GM21529 (cell line): ENCODE results near the gene CBFB.
A peak's percentile ranks its signal among the peaks of the same experiment; 100 is the strongest.

Experiments
- ATAC-seq: cut with Tn5 transposase; IDR thresholded peaks from one replicate; pipeline ENCODE4 v1.9.1; 2021; ENCODE audit not compliant: unreplicated experiment

Gene CBFB

DNA sequence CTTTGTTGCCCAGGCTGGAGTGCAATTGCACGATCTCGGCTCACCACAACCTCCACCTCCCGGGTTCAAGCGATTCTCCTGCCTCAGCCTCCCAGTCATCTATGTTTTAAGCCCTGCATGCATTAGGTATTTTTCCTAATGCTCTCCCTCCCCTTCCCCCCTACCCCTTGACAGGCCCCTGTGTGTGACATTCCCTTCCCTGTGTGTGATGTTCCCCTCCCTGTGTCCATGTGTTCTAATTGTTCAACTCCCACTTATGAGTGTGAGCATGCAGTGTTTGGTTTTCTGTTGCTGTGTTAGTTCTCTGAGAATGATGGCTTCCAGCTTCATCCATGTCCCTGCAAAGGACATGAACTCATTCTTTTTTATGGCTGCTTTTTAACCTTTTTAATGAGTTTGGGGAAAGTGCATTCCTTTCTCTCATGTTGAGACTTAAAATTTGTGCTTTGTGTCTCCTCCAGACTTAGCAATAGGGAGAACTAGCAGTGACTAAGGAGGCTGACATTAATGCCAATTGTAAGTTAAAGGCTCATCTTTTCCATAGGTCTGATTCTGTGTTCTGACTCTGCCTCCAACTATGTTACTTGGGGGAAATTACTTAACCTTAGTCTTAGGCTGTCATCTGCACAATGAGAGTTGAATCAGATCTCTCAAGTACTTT lies 63.1 kb downstream of the CBFB start:
- no peak for ATAC-seq

DNA sequence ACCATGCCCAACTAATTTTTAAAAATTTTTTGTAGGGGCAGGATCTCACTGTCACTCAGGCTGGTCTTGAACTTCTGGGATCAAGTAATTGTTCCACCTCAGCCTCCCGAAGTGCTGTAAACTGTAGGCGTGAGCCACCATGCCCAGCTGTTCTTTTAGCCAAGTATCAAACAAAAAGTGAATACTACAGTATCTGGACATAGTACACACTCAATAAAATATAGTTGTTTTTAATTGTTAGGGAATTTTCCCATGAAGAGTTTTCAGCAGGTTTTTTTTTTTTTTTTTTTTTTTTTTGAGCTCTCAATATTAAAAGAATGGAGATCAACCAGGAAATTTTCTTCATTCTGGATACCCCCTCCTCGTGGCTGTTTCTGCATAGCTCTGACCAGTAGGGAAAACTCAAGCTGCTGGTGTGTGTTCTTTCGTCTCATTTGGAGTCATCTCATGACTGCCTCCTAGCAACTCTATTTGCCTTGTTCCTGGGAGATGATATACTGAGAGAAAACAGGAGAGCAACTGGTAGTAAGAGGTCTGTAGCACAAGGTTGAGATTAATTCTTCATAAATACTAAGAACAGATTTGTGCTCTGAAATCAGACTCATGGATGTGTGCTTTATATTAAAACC lies 64.3 kb downstream of the CBFB start:
- ATAC-seq: no peak

DNA sequence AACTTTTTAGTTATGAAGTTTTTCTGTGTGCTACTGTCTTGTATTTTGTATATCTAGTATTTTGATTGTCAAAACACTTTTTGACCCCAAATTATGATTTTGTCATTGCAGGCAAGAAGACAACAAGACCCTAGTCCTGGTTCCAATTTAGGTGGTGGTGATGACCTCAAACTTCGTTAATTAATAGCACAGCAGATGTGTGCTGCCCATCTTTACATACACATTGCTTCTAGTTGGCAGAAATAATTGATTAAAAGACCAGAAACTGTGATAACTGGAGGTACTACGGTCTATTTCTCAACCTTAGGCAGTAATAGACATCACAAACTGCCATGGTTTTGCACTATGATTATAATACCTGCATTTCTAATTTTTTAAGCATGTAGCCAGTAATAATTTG lies 69.7 kb downstream of the CBFB start:
- no peak for ATAC-seq

DNA sequence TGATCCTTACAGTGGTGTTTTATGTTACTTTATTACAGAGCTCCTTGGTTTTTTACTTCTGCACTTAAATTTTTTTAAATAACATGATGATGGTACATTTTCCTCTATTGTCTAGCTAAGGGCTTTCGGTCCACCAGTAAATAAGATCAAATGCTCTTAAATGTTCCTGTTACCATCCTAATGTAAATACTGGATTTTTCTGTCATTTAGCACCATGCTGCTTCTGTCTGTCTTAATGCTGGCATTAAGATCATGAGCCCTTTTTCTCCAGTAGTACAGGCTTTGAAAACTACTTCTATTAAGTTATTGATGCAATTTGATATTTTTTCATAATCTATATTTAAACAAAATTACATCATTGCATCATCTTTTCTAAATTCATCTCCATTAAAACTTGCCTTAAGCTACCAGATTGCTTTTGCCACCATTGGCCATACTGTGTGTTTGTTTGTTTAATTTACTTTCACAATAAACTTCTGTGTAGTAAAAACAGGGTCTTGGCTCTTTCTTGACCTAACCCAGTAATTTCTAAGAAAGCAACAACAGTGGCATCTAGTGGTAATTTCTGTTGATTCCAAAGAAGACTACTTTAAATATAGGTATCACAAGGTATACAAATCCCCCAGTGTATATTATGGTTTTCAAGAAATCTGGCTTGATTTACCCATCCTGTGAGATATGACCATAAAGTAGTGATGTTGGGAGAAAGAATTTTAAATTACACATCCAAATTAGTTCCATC lies 71.8 kb downstream of the CBFB start:
- no peak for ATAC-seq

DNA sequence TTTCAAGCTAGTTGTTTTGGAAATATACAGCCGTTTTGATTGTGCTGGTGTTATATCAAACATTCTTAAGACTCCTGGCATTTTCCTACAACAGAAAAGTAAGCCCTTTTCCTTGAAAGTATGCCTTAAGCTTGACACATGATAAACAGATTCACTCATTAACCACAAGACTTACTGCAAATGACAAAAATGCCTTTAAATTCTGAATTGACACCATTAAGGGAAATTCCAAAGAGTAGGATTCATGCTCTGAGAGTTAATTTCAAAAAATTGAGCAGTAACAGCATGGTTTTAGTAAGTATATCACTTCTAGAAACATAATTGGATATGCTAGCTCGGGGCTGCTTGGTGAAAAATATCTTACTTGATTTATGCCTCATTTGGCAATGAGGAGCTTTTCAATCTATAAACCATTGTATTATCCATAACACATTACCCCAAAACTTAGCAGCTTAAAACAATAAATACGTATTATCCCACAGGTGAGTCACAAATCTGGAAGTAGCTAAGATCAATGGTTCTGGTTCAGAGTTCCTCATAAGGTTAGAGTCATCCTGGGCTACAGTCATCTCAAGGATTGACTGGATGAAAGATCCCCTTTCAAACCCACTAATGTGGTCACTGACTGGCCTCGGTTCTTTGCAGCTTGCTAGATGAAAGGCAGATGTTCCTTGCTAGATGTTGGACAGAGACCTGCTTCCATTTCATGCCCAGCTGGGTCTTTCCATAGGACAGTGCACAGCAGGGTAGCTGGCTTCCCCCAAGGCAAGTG lies 72.5 kb downstream of the CBFB start:
- no peak for ATAC-seq

DNA sequence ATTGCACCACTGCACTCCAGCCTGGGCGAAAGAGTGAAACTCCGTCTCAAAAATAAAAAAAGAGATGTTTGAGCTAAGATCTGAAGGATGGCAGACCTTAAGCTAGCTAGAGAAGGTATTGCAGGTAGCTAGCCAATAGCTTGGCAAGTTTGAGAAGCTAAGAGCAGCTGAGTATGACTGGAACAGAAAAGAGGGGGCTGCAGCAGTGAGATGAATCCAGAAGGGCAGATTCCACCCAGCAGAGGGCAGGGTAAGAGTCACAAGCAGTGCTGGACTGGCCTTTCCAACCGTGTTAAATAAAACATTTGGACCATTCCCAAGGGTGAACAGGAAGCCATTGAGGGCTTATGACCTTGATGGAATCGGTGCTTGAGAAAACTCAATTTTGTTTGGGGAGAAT lies 75.1 kb downstream of the CBFB start:
- no peak for ATAC-seq

DNA sequence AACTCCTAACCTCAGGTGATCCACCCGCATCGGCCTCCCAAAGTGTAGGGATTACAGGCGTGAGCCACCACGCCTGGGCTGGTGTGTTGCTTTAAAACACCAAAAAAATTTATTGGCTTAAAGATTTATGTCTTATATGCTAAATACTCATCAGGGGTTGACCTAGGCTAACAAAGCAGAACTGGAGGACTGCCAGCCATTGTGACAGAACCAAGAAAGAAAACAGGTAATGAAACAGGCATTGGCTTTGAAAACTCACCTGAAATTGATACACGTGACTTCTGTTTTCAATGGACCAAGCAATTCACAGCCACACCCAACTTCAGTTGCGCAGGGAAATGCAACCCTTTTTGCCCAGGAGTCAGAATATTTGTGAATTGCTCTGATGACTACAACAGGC lies 75.9 kb downstream of the CBFB start:
- no peak for ATAC-seq

DNA sequence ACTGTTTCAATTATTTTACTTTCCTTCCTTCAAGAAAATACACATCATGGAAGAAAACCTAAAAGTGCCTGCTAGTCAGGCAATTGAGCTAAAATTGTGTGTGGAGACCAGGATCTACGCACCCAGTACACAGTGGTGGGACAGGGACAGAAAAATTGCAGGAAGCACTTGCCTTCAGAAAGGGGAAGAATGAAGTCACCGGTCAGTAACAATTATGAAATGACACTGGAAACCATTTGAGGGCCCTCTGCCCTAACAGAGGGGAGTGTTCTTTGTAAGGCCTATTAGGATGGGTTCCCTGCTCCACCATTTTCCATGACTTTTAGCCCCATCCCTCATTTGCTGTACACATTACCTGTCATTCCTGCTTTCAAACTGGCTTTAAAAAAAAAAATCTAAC lies 76.3 kb downstream of the CBFB start:
- ATAC-seq: no peak

DNA sequence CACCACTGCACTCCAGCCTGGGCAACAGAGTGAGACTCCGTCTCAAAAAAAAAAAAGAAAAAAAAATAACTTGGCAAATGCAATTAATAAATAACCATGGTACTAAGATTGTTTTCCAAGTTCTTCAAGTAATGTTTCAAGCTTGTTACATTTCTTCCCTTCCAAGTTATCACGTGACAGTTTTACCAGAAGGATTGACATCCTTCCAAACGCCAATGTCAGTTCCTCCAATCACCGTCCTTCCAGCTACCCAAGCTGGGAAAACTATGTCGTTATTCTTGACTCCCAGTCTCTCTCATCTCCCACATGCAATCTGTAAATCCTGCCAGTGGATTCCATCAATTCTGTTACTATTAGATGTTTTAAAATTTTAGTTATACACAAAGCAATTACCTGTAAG lies 76.9 kb downstream of the CBFB start:
- no peak for ATAC-seq

DNA sequence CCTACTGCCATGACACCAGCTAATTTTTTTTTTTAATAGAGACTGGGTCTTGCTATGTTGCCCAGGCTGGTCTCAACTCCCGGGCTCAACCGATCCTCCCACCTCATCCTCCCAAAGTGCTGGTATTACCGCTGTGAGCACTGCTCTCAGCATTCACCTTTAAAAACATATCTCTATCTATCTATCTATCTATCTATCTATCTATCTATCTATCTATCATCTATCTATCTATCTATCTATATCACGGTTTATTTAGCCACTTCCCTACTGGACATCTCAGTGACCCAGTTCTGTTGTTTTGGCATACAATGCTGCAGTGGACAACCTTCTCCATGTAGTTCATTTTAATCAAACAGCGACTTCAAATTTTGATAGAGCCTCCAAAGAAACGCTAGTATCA lies 79.5 kb downstream of the CBFB start:
- no peak for ATAC-seq

DNA sequence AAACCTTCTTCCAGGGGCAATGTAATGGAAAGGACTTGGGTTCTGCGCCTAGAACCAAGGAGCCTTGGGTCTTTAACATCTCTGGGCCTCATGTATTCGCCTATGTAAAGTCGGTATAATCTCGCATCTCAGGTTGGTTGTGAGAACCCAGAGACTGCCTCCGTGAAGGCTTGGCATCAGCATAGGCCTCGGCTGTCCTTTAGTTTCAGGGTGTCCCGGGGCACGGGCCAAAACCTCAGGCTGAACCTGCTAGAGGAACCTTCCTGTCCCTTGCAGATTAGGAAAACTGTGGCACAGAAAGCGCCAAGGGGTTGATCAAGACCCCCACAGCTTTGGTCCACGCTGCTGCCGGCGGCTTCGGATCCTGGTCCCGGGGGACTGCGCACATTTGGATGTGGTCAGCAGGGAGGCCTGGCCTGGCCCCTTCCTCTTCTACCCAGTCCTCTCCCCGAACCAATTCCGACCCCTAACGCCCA lies 80.0 kb downstream of the CBFB start:
- ATAC-seq: no peak

DNA sequence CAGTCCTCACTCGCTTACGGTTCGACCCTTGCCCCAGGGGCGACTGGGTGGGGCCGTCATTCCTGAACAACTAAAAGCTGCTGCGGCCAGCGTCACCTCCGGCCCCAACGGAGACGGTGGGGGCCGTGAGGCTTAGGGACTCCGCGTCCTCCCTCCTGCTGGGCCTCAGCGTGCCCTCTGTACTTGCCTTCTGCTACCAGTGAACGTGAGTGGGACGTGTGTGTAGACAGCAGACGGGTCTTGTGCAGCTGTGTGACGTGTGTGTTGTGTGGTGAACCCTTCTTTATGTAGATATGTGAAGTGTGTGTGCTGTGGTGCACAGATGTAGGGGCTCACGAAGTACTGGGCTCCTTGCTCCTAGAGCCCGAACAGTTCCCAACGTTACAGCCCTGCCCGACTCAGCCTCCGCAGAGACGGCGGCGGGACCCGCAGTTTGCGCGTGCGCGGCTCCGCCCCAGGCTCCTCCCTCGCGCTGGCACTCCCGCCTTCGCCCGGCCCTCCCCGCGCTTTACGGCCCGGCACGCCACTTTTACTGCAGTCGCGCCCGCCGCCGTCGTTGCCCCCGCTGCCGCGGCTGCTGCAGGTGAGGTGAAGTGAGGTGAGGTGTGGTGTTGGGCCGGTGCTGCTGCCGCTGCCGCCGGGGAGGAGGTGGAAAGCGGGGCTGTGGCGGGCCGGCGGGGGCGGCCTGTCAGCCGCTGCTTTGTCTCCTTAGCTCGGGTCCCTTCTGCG lies 80.6 kb downstream of the CBFB start, which contains the start of gene PHAF1:
PHAF1 (plus strand) TSS at position 535 of the 729 bp plus-strand sequence. CDS start 235 bp downstream, outside the sequence.
- peak; percentile 78 for ATAC-seq

DNA sequence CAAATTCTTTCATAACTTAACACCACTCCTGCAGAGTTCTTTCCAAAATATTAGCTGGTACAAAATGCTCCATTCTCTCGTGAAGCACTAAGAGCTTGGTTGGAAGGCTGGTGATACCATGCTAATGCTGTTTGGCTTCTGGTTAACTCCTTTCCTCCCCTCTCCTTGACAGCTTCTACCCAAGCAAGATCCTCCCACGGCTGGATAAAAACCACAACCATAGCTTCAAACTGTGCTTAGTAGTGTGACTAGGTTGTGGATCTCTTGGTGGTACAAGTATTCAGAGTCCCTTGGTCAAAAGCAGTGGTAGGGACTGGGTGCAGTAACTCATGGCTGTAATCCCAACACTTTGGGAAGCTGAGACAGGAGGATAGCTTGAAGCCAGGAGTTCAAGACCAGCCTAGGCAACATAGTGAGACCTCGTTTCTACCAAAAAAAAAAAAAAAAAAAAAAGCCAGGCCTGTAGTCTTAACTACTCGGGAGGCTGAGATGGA lies 83.0 kb downstream of the CBFB start:
- no peak for ATAC-seq

DNA sequence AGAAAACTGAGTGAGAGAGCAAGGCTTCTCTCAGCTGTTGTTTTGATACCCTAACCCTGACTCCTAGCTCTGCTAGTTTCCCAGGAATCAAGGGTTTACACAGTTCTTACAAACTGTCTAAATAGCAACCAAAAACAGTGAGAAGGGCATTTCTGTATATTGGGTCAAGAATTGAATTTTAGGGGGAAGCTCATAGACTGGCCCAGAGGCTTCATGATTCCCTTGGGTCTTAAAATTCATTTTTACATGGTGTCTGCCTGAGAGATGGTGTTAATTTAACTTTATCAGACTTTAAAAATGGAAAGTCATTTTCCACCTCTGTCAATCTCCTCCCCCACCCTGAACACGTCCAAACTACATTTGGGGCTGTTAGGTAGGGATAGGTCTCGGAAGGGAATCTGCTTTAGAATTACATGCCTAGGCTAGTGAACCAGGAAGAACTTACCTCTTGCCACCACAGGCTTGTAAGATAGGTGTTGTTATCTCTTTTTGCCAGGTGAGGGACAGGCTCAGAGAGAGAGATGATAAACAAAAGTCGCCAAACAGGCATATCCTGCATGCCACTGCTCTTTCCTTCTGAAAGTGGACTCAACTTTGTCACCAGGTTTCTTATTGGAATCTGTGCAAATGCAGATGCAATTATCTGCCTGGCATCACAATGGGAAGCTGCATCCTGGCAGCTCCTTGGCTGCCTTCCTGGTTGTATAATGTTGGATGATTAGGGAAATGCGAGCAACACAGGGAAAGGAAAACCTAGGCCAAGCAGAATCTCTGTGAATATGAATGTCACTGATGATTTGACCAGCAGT lies 83.8 kb downstream of the CBFB start:
- ATAC-seq: no peak

DNA sequence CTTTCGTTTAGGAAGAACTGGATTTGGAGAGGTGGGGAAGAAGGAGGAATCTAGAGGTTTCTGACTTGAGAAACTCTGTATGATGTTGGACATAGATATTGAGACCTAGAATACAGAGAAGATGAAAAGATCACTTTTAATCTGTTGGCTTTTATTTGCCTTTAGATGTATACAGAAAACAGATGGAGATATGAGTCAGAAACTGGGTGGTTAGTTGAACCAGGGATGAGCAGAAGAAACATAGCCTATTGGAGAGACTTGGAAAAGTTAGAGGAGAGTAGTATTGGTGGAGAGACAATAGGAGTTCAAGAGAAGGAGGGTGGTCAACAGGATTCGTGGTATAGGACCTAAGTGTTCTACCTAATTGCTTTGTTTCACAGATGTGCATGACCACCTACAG lies 85.8 kb downstream of the CBFB start:
- ATAC-seq: no peak

DNA sequence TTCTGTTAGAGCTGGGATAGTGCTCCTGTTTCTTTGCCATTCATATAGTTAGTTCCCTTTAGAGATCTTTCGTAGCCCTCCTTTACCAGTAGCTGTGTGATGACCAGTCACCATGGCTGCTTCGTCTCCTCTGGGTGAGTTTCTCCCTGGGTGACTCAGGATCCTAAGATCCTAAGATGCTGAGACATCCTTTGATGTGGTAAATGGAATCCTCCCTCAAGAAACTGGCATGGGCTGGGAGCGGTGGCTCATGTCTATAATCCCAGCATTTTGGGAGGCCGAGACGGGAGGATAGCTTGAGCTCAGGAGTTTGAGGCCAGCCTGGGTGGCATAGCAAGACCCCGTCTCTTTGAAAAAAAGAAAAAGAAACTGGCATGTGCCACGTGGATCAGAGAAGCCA lies 86.7 kb downstream of the CBFB start:
- ATAC-seq: no peak

DNA sequence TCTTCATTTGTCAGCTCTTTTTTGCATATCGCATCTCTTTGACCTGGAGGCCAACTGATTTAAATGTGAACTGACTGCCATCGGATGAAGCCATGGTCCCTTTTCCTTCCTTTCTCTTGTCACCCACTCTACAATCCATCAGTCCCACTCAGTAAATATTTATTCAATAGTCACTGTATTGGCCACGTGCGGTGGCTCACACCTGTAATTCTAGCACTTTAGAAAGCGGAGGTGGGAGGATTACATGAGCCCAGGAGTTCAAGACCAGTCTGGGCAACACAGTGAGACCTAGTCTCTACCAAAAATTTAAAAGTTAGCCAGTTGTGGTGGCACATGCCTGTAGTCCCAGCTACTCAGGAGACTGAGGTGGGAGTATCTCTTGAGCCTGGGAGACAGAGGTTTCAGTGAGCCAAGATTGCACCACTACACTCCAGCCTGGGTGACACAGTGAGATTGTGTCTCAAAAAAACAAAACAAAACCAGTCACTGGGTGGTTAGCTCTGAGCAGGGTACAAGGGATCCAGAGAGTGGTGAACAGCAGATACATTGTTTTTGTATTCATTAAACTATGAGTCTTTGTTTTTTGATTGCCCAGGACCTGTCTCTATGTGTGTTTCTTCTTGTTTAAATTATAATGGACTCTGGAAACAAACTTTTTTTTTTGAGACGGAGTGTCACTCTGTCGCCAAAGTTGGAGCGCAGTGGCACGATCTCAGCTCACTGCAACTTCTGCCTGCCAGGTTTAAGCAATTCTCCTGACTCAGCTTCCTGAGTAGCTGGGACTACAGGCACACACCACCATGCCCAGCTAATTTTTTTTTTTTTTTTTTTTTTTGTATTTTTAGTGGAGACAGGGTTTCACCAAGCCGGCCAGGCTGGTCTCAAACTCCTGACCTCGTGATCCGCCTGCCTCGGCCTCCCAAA lies 87.7 kb downstream of the CBFB start:
- no peak for ATAC-seq

DNA sequence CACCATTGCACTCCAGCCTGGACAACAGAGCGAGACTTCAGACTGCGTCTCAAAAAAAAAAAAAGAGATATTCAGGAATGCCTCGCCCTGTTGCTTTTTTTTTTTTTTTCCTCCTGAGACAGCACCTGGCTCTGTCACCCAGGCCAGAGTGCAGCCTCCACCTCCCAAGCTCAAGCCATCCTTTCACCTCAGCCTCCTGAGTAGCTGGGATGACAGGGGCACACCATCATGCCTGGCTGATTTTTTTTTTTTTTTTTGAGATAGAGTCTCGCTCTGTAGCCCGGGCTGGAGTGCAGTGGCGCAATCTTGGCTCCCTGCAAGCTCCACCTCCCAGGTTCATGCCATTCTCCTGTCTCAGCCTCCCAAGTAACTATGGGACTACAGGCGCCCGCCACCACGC lies 88.8 kb downstream of the CBFB start:
- ATAC-seq: no peak

DNA sequence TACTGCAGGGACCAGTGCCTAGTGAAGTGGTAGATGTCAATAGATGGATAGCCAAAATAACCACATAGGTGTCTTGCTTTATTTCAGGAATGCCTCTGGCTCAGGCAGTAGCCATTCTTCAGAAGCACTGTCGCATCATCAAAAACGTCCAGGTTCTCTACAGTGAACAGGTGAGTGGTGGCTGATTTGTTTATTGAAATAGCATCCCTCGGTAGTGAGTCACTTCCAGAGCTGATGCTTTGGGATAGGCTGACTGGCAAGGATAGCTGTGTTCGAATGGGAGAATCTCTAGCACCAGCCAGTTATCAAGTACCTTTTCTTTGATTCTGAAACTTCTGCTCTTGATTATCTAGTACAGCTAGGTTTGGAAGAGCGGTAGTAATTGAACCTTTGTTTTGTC lies 91.1 kb downstream of the CBFB start:
- ATAC-seq: no peak
